CD14-positive monocyte (primary cell): ENCODE measurements around the gene CPNE4. TPM values are rescaled to one million over a fixed set of nuclear protein-coding genes. Genes with fewer than 3 reads are reported as not detected.

Experiments used
- DNase-seq, 3 donors: peaks; one replicate each; pipeline ENCODE4 v3.0.0-alpha.2; 2011 to 2022
- H2AFZ ChIP-seq: 2 replicates; pipeline ENCODE4 v1.6.0; 2012; ENCODE audit warnings: mild to moderate bottlenecking, low read depth, low read length, inconsistent platforms; ENCODE audit not compliant: insufficient read depth, poor library complexity, severe bottlenecking
- H3K27ac ChIP-seq, 2 donors: 1 replicate in 1 of 2; 2 replicates in 1 of 2; pipeline ENCODE4 v1.5.1; 2012 to 2013; ENCODE audit warnings: low read length in 2 of 2, control low read depth in 1 of 2, inconsistent platforms in 1 of 2, low read depth in 1 of 2, mild to moderate bottlenecking in 1 of 2
- H3K27me3 ChIP-seq, 2 donors: one replicate each; pipeline versions ENCODE4 v1.6.0 to v1.6.1; 2011 to 2013; ENCODE audit warnings: low read length in 2 of 2; ENCODE audit not compliant: control insufficient read depth in 2 of 2, insufficient read depth in 2 of 2
- H3K36me3 ChIP-seq, 2 donors: replicated peaks in 1 of 2; 1 replicate in 1 of 2; 2 replicates in 1 of 2; pipeline versions ENCODE4 v1.5.1 to v1.6.1; 2012 to 2013; ENCODE audit warnings: low read length in 2 of 2, control low read depth in 1 of 2, inconsistent platforms in 1 of 2, mild to moderate bottlenecking in 1 of 2; ENCODE audit not compliant: insufficient read depth in 2 of 2, control insufficient read depth in 1 of 2
- H3K4me1 ChIP-seq, 2 donors: 1 replicate in 1 of 2; 2 replicates in 1 of 2; pipeline versions ENCODE4 v1.5.1 to v1.6.1; 2012 to 2013; ENCODE audit warnings: low read length in 2 of 2, control low read depth in 1 of 2, inconsistent platforms in 1 of 2, mild to moderate bottlenecking in 1 of 2, moderate library complexity in 1 of 2; ENCODE audit not compliant: insufficient read depth in 2 of 2, control insufficient read depth in 1 of 2
- H3K4me2 ChIP-seq: replicated peaks from 2 replicates; pipeline ENCODE3; 2012; ENCODE audit warnings: low read length, moderate library complexity, mild to moderate bottlenecking; ENCODE audit not compliant: poor library complexity, severe bottlenecking; ENCODE audit errors: extremely low read depth
- H3K4me3 ChIP-seq, 3 experiments: fragments of 200-600 bp in 1 of 3; sonication (generic) in 1 of 3; replicated peaks in 1 of 3; 1 replicate in 2 of 3; 2 replicates in 1 of 3; pipeline ENCODE4 v1.5.1; 2011 to 2013; ENCODE audit warnings: low read length in 3 of 3, mild to moderate bottlenecking in 3 of 3, control low read depth in 2 of 3, low read depth in 2 of 3, inconsistent platforms in 1 of 3, moderate library complexity in 1 of 3
- H3K79me2 ChIP-seq: 2 replicates; pipeline ENCODE4 v1.6.0; 2012; ENCODE audit warnings: mild to moderate bottlenecking, control low read depth, inconsistent platforms, low read length, moderate library complexity; ENCODE audit not compliant: insufficient read depth
- H3K9ac ChIP-seq: 2 replicates; pipeline ENCODE4 v1.6.0; 2017; ENCODE audit warnings: low read length, mild to moderate bottlenecking; ENCODE audit not compliant: insufficient read depth, poor library complexity, severe bottlenecking
- H3K9me3 ChIP-seq, 2 donors: replicated peaks in 1 of 2; 1 replicate in 1 of 2; 2 replicates in 1 of 2; pipeline versions ENCODE4 v1.5.1 to v1.6.1; 2012 to 2013; ENCODE audit warnings: low read length in 2 of 2, control low read depth in 1 of 2; ENCODE audit not compliant: control insufficient read depth in 1 of 2, insufficient read depth in 1 of 2
- H4K20me1 ChIP-seq: 2 replicates; pipeline ENCODE4 v1.6.0; 2012; ENCODE audit warnings: mild to moderate bottlenecking, low read length, control low read depth, moderate library complexity; ENCODE audit not compliant: insufficient read depth
- H3K27ac Mint-ChIP-seq, 7 donors: one replicate each; pipeline ENCODE4 v1.8.0; 2020; ENCODE audit warnings: mild to moderate bottlenecking in 7 of 7, mixed read lengths in 7 of 7, moderate library complexity in 6 of 7, inconsistent platforms in 2 of 7
- H3K27me3 Mint-ChIP-seq, 3 donors: one replicate each; pipeline ENCODE4 v1.8.0; 2021 to 2022; ENCODE audit warnings: low read depth in 3 of 3, mild to moderate bottlenecking in 3 of 3, mixed read lengths in 3 of 3, moderate library complexity in 3 of 3, inconsistent platforms in 1 of 3
- H3K36me3 Mint-ChIP-seq, 2 donors: one replicate each; pipeline ENCODE4 v1.8.0; 2020; ENCODE audit warnings: mixed read lengths in 2 of 2, inconsistent platforms in 1 of 2, mild to moderate bottlenecking in 1 of 2
- H3K4me1 Mint-ChIP-seq: one replicate; pipeline ENCODE4 v1.8.0; 2020; ENCODE audit warnings: mild to moderate bottlenecking, mixed read lengths
- H3K4me3 Mint-ChIP-seq, 2 donors: one replicate each; pipeline ENCODE4 v1.8.0; 2020; ENCODE audit warnings: mild to moderate bottlenecking in 2 of 2, mixed read lengths in 2 of 2, moderate library complexity in 1 of 2
- H3K9me3 Mint-ChIP-seq, 7 donors: one replicate each; pipeline ENCODE4 v1.8.0; 2020 to 2022; ENCODE audit warnings: mixed read lengths in 7 of 7, mild to moderate bottlenecking in 6 of 7, moderate library complexity in 6 of 7, inconsistent platforms in 2 of 7
- CTCF ChIP-seq: fragments of 200-600 bp; IDR thresholded peaks from one replicate; pipeline ENCODE4 v1.8.0; 2022; ENCODE audit warnings: antibody characterized with exemption, mild to moderate bottlenecking
- WGBS: methylation state at CpG from one replicate; pipeline ENCODE4 v1.1.5; 2013; ENCODE audit warnings: missing lambda C conversion rate; ENCODE audit not compliant: insufficient coverage; 5-methylcytosine and 5-hydroxymethylcytosine counted together
- intact Hi-C, 2 donors: fragments of 100-400 bp; cut with micrococcal nuclease; formaldehyde crosslinking; loops; one replicate each; pipeline versions ENCODE4 v1.15.0 to v1.15.1; 2023
- polyA plus RNA-seq, 3 donors: library from polyadenylated mRNA; depleted of rRNA in 1 of 3; unstranded in 2 of 3; stranded (reverse) in 1 of 3; fragments of 300-500 nt in 2 of 3; fragments of >200 nt in 1 of 3; fragmentation: Illumina TruSeq in 2 of 3; gene quantifications; 1 replicate in 2 of 3; 2 replicates in 1 of 3; pipeline ENCODE4 v1.2.3, GENCODE V29; 2012 to 2021

CPNE4 gene
- polyA plus RNA-seq, 3 donors, result not detected

- Histone ChIP-seq H3K4me1 (no peaks in the 10 kb centered on the region), H4K20me1 (no peaks in the 10 kb centered on the region), H3K9ac (no peak overlapping the region), H3K4me2 (no peak overlapping the region), H2AFZ (no peak overlapping the region), H3K36me3 (no peaks in the 10 kb centered on the region), H3K27ac (no peak overlapping the region), H3K27me3 (no peaks in the 10 kb centered on the region), H3K4me3 (no peak overlapping the region), H3K79me2 (no peaks in the 10 kb centered on the region), H3K9me3 (no peaks in the 10 kb centered on the region)
- WGBS, result 100% methylated on average over 1 of the region's 1 CpG
- peaks cover 0 to 4% (median 0%) of the 10 kb centered on the region in 7 donors for H3K9me3 Mint-ChIP-seq
- H3K27ac Mint-ChIP-seq, result no peak overlapping the region
- H3K27me3 Mint-ChIP-seq, result peaks cover 0 to 2% (median 0%) of the 10 kb centered on the region in 3 donors
- no peaks in the 10 kb centered on the region for H3K36me3 Mint-ChIP-seq
- no peaks in the 10 kb centered on the region for H3K4me1 Mint-ChIP-seq
- DNase-seq, result no peak
- intact Hi-C loops, result no loop called here
- no peak for TF ChIP-seq CTCF
- H3K4me3 Mint-ChIP-seq, result no peak overlapping the region
Measured at GRCh38 chr3:131582438-131582837, 452.4 kb downstream of the CPNE4 start.

- H3K27me3 Mint-ChIP-seq, result peaks cover 2 to 3% (median 3%) of the 10 kb centered on the region in 3 donors
- no peak overlapping the region for H3K27ac ChIP-seq
- no peaks in the 10 kb centered on the region for H3K27me3 ChIP-seq
- H2AFZ ChIP-seq, result no peak overlapping the region
- WGBS, result 29% methylated on average over 4 of the region's 5 CpGs
- H3K79me2 ChIP-seq, result no peaks in the 10 kb centered on the region
- no peaks in the 10 kb centered on the region for H3K4me1 ChIP-seq
- H3K4me1 Mint-ChIP-seq, result no peaks in the 10 kb centered on the region
- no peak overlapping the region for H3K9ac ChIP-seq
- H4K20me1 ChIP-seq, result no peaks in the 10 kb centered on the region
- no peak overlapping the region for H3K27ac Mint-ChIP-seq
- H3K36me3 ChIP-seq, result no peaks in the 10 kb centered on the region
- no peak overlapping the region for H3K4me3 ChIP-seq
- DNase-seq, result no peak
- intact Hi-C loops, result no loop called here
- H3K4me3 Mint-ChIP-seq, result no peak overlapping the region
- H3K9me3 Mint-ChIP-seq, result peaks cover 0 to 2% (median 0%) of the 10 kb centered on the region in 7 donors
- no peaks in the 10 kb centered on the region for H3K9me3 ChIP-seq
- no peak overlapping the region for H3K4me2 ChIP-seq
- no peak for TF ChIP-seq CTCF
- no peaks in the 10 kb centered on the region for H3K36me3 Mint-ChIP-seq
Measured at GRCh38 chr3:131568460-131568859, 466.4 kb downstream of the CPNE4 start.
